HG02852 (cell line): ENCODE results near the gene MAD1L1.

ENCODE experiments used
- ATAC-seq: cut with Tn5 transposase; IDR thresholded peaks from one replicate; pipeline ENCODE4 v1.9.1; 2021; ENCODE audit warnings: mild to moderate bottlenecking, moderate library complexity; ENCODE audit not compliant: unreplicated experiment

The MAD1L1 gene

GRCh38 chr7:2092279-2092678, 140.5 kb downstream of the MAD1L1 start:
- no peak for ATAC-seq

GRCh38 chr7:2090526-2091520, 141.9 kb downstream of the MAD1L1 start:
- ATAC-seq, result no peak

GRCh38 chr7:2088801-2089200, 143.9 kb downstream of the MAD1L1 start:
- no peak for ATAC-seq

GRCh38 chr7:2087744-2088143, 145.0 kb downstream of the MAD1L1 start:
- ATAC-seq, result no peak

GRCh38 chr7:2086229-2086628, 146.5 kb downstream of the MAD1L1 start:
- ATAC-seq, result no peak

- ATAC-seq, result no peak
Observed at GRCh38 chr7:2085804-2086203, 146.9 kb downstream of the MAD1L1 start.

- ATAC-seq, result no peak
Observed at GRCh38 chr7:2084781-2085505, 147.8 kb downstream of the MAD1L1 start.

- no peak for ATAC-seq
Observed at GRCh38 chr7:2084331-2084730, 148.4 kb downstream of the MAD1L1 start.

GRCh38 chr7:2083362-2083761, 149.4 kb downstream of the MAD1L1 start:
- no peak for ATAC-seq

GRCh38 chr7:2082139-2082998, 150.4 kb downstream of the MAD1L1 start:
- ATAC-seq, result no peak

- ATAC-seq, result no peak
Observed at GRCh38 chr7:2081526-2082135, 151.1 kb downstream of the MAD1L1 start.

- ATAC-seq, result no peak
Observed at GRCh38 chr7:2080477-2080876, 152.3 kb downstream of the MAD1L1 start.

- no peak for ATAC-seq
Observed at GRCh38 chr7:2080060-2080387, 152.7 kb downstream of the MAD1L1 start.

- ATAC-seq, result no peak
Observed at GRCh38 chr7:2079332-2080059, 153.2 kb downstream of the MAD1L1 start.

GRCh38 chr7:2078899-2079298, 153.8 kb downstream of the MAD1L1 start:
- ATAC-seq, result no peak

GRCh38 chr7:2076649-2077064, 156.1 kb downstream of the MAD1L1 start:
- ATAC-seq, result no peak

- no peak for ATAC-seq
Observed at GRCh38 chr7:2075811-2076210, 156.9 kb downstream of the MAD1L1 start.

- no peak for ATAC-seq
Observed at GRCh38 chr7:2074691-2075090, 158.1 kb downstream of the MAD1L1 start.

- ATAC-seq, result no peak
Observed at GRCh38 chr7:2072798-2073197, 159.9 kb downstream of the MAD1L1 start.

GRCh38 chr7:2072042-2072441, 160.7 kb downstream of the MAD1L1 start:
- ATAC-seq, result peak; percentile 96
